DMS153 treated with DMSO at 0.1 percent for 48 hours (cell line): ENCODE data around the gene SS18.
A peak's percentile ranks its signal among the peaks of the same experiment; 100 is the strongest.
"Not testable (repeated sequence)": the region's sequence is repeated elsewhere in the genome, so short reads cannot be mapped to it uniquely, and the experiment has no call there.

Source experiments
- DNase-seq: peaks from one replicate; lab custom pipeline; 2025; ENCODE audit not compliant: unreplicated experiment; lab: John Stamatoyannopoulos, UW

The SS18 gene

GRCh38 chr18:26090130-26091046 is at the start of gene SS18:
Gene SS18 (minus strand): TSS chr18:26090613. CDS start chr18:26090569, 44 bp downstream.
- peak; percentile 85 for DNase-seq

- no peak for DNase-seq
These were observed 45.1 kb upstream of the SS18 start for GRCh38 chr18:26135548-26135947.

GRCh38 chr18:26134107-26134506 is 43.7 kb upstream of the SS18 start:
- no peak for DNase-seq

- DNase-seq, result no peak
These were observed 43.2 kb upstream of the SS18 start, which contains the start of gene PSMA8 for GRCh38 chr18:26133652-26134051. Gene PSMA8 (plus strand): TSS chr18:26133869. CDS start chr18:26133966, 97 bp downstream.

- DNase-seq, result not testable (repeated sequence)
These were observed 37.8 kb upstream of the SS18 start for GRCh38 chr18:26128192-26128591.

GRCh38 chr18:26127786-26128185 is 37.4 kb upstream of the SS18 start:
- DNase-seq, result no peak

- not testable (repeated sequence) for DNase-seq
These were observed 31.6 kb upstream of the SS18 start for GRCh38 chr18:26121994-26122393.

GRCh38 chr18:26121476-26121875 is 31.1 kb upstream of the SS18 start:
- no peak for DNase-seq

GRCh38 chr18:26119246-26119645 is 28.8 kb upstream of the SS18 start:
- no peak for DNase-seq

GRCh38 chr18:26104035-26104434 is 13.6 kb upstream of the SS18 start:
- DNase-seq, result no peak

GRCh38 chr18:26103579-26103978 is 13.2 kb upstream of the SS18 start:
- no peak for DNase-seq

- no peak for DNase-seq
These were observed 7.2 kb upstream of the SS18 start for GRCh38 chr18:26097563-26097962.

GRCh38 chr18:26096852-26097251 is 6.4 kb upstream of the SS18 start:
- no peak for DNase-seq

- DNase-seq, result peak; percentile 85
These were observed 726 bp upstream of the SS18 start for GRCh38 chr18:26091047-26091630.

GRCh38 chr18:26089293-26090129 is 902 bp downstream of the SS18 start:
- no peak for DNase-seq

GRCh38 chr18:26088487-26088886 is 1.9 kb downstream of the SS18 start:
- no peak for DNase-seq

GRCh38 chr18:26086959-26087358 is 3.5 kb downstream of the SS18 start:
- DNase-seq, result no peak

- no peak for DNase-seq
These were observed 5.4 kb downstream of the SS18 start for GRCh38 chr18:26085056-26085455.

- no peak for DNase-seq
These were observed 7.3 kb downstream of the SS18 start for GRCh38 chr18:26083099-26083498.

- no peak for DNase-seq
These were observed 7.9 kb downstream of the SS18 start for GRCh38 chr18:26082475-26082874.

GRCh38 chr18:26074246-26074645 is 16.2 kb downstream of the SS18 start:
- DNase-seq, result no peak
